Prostate gland (tissue), 2 donors: ENCODE results near the gene PTPN1. TPM values are rescaled to one million over a fixed set of nuclear protein-coding genes. Genes with fewer than 3 reads are reported as not detected.

Experiments
- DNase-seq: peaks from one replicate; pipeline ENCODE4 v3.0.0-alpha.2; 2019; ENCODE audit warnings: low spot score
- H3K27ac ChIP-seq, 2 donors: fragments of 200-600 bp; sonication (generic); 2 replicates each; pipeline ENCODE4 v1.5.1; 2017 to 2019
- H3K27me3 ChIP-seq: fragments of 200-600 bp; sonication (generic); replicated peaks from 2 replicates; pipeline ENCODE4 v1.5.1; 2019; ENCODE audit not compliant: insufficient read depth
- H3K36me3 ChIP-seq, 2 donors: fragments of 200-600 bp; sonication (generic); 1 replicate in 1 of 2; 2 replicates in 1 of 2; pipeline versions ENCODE4 v1.5.1 to v1.8.1; 2017 to 2019
- H3K4me1 ChIP-seq: fragments of 200-600 bp; sonication (generic); replicated peaks from 2 replicates; pipeline ENCODE4 v1.5.1; 2019
- H3K4me3 ChIP-seq, 2 donors: fragments of 200-600 bp; sonication (generic); 2 replicates each; pipeline ENCODE4 v1.5.1; 2017 to 2019
- H3K9me3 ChIP-seq: fragments of 200-600 bp; sonication (generic); 2 replicates; pipeline ENCODE4 v1.5.1; 2017
- CTCF ChIP-seq, 4 experiments: fragments of 200-600 bp in 2 of 4; fragments of 450-650 bp in 2 of 4; sonication (generic) in 2 of 4; IDR thresholded peaks; 1 replicate in 3 of 4; 2 replicates in 1 of 4; pipeline ENCODE4 v1.5.1; 2016 to 2019; ENCODE audit warnings: antibody characterized with exemption in 4 of 4, mild to moderate bottlenecking in 2 of 4, moderate library complexity in 2 of 4
- POLR2A ChIP-seq: fragments of 450-650 bp; IDR thresholded peaks from one replicate; pipeline ENCODE4 v1.6.1; 2016; ENCODE audit warnings: antibody characterized with exemption, mild to moderate bottlenecking
- POLR2AphosphoS5 ChIP-seq: sonication (generic); formaldehyde crosslinking; IDR thresholded peaks from one replicate; pipeline ENCODE4 v1.6.1; 2017; ENCODE audit warnings: antibody characterized with exemption
- WGBS: methylation state at CpG from one replicate; pipeline ENCODE4 v1.1.5; 2018; 5-methylcytosine and 5-hydroxymethylcytosine counted together
- intact Hi-C: fragments of 100-400 bp; cut with DNase I; formaldehyde crosslinking; loops from one replicate; pipeline ENCODE4 v1.14.2; 2022
- total RNA-seq, 2 donors: library from RNA; depleted of rRNA; stranded (reverse); fragments of >200 nt; gene quantifications; one replicate each; pipeline ENCODE4 v1.1.0, GENCODE V29; 2016

PTPN1 gene
- total RNA-seq, 2 donors from 2014 or later: 28.5 to 46.6 TPM

GRCh38 chr20:50586531-50587232 lies 76.5 kb downstream of the PTPN1 start:
- no peak for DNase-seq
- Histone ChIP-seq H3K9me3 (no peaks in the 10 kb centered on the region), H3K4me3 (no peak overlapping the region), H3K27me3 (no peaks in the 10 kb centered on the region), H3K27ac (no peak overlapping the region), H3K4me1 (peaks cover 14% of the 10 kb centered on the region), H3K36me3 (peaks cover 0 to 5% of the 10 kb centered on the region in 2 donors)
- TF ChIP-seq POLR2AphosphoS5: no peak
- intact Hi-C loops: loop anchor here (10.0 kb wide), 1 partner anchor 462 kb away; no protein-coding TSS in a partner anchor
- 87% methylated on average over 10 of the region's 13 CpGs for WGBS

- peak overlapping the region in 1 of 2 donors; percentile 7 for H3K27ac ChIP-seq
- peak; percentile 29 for TF ChIP-seq POLR2AphosphoS5
- TF ChIP-seq POLR2A: no peak
- peak; percentile 76 for DNase-seq
- intact Hi-C loops: loop anchor here (10.0 kb wide), 1 partner anchor 463 kb away; no protein-coding TSS in a partner anchor
- H3K9me3 ChIP-seq: no peaks in the 10 kb centered on the region
- H3K4me1 ChIP-seq: peaks cover 14% of the 10 kb centered on the region
- H3K36me3 ChIP-seq: no peaks in the 10 kb centered on the region
- H3K4me3 ChIP-seq: no peak overlapping the region
- WGBS: 54% methylated on average over 19 of the region's 19 CpGs
- H3K27me3 ChIP-seq: no peaks in the 10 kb centered on the region
Measured at GRCh38 chr20:50587291-50587961, 77.2 kb downstream of the PTPN1 start.

- H3K36me3 ChIP-seq: no peaks in the 10 kb centered on the region
- no peaks in the 10 kb centered on the region for H3K27me3 ChIP-seq
- peak; percentile 68 to 89 (median 81) for TF ChIP-seq CTCF (IDR thresholded peaks at IDR 0.05)
- TF ChIP-seq POLR2A: no peak
- TF ChIP-seq POLR2AphosphoS5: no peak
- WGBS: 62% methylated on average over 12 of the region's 12 CpGs
- H3K27ac ChIP-seq: peak overlapping the region in 1 of 2 donors; percentile 7
- H3K4me3 ChIP-seq: no peak overlapping the region
- H3K9me3 ChIP-seq: no peaks in the 10 kb centered on the region
- H3K4me1 ChIP-seq: peaks cover 14% of the 10 kb centered on the region
- intact Hi-C loops: loop anchor here (10.0 kb wide), 1 partner anchor 463 kb away; no protein-coding TSS in a partner anchor
- DNase-seq: peak; percentile 61
Measured at GRCh38 chr20:50588034-50588736, 78.0 kb downstream of the PTPN1 start.

- 92% methylated on average over 20 of the region's 20 CpGs for WGBS
- Histone ChIP-seq H3K4me3 (no peak overlapping the region), H3K9me3 (no peaks in the 10 kb centered on the region), H3K4me1 (peaks cover 9% of the 10 kb centered on the region), H3K36me3 (no peaks in the 10 kb centered on the region), H3K27me3 (no peaks in the 10 kb centered on the region), H3K27ac (no peak overlapping the region)
- no peak for DNase-seq
- intact Hi-C loops: loop anchor here (10.0 kb wide), 1 partner anchor 465 kb away; no protein-coding TSS in a partner anchor
- no peak for TF ChIP-seq CTCF (IDR thresholded peaks at IDR 0.05)
- TF ChIP-seq POLR2AphosphoS5: no peak
- no peak for TF ChIP-seq POLR2A
Measured at GRCh38 chr20:50589548-50590347, 79.6 kb downstream of the PTPN1 start.

- intact Hi-C loops: no loop called here
- no peaks in the 10 kb centered on the region for H3K9me3 ChIP-seq
- H3K4me1 ChIP-seq: peaks cover 9% of the 10 kb centered on the region
- no peak overlapping the region for H3K4me3 ChIP-seq
- no peaks in the 10 kb centered on the region for H3K36me3 ChIP-seq
- WGBS: 94% methylated on average over 8 of the region's 11 CpGs
- TF ChIP-seq POLR2A (no peak), POLR2AphosphoS5 (no peak), CTCF (IDR thresholded peaks at IDR 0.05) (no peak)
- DNase-seq: no peak
- H3K27ac ChIP-seq: no peak overlapping the region
- no peaks in the 10 kb centered on the region for H3K27me3 ChIP-seq
Measured at GRCh38 chr20:50590348-50590664, 80.1 kb downstream of the PTPN1 start.
